CD14-positive monocyte (primary cell): ENCODE data around the gene CAPN8. TPM values are rescaled to one million over a fixed set of nuclear protein-coding genes. Genes with fewer than 3 reads are reported as not detected.

ENCODE experiments used
- DNase-seq, 3 donors: peaks; one replicate each; pipeline ENCODE4 v3.0.0-alpha.2; 2011 to 2022
- H2AFZ ChIP-seq: 2 replicates; pipeline ENCODE4 v1.6.0; 2012; ENCODE audit warnings: mild to moderate bottlenecking, low read depth, low read length, inconsistent platforms; ENCODE audit not compliant: insufficient read depth, poor library complexity, severe bottlenecking
- H3K27ac ChIP-seq, 2 donors: 1 replicate in 1 of 2; 2 replicates in 1 of 2; pipeline ENCODE4 v1.5.1; 2012 to 2013; ENCODE audit warnings: low read length in 2 of 2, control low read depth in 1 of 2, inconsistent platforms in 1 of 2, low read depth in 1 of 2, mild to moderate bottlenecking in 1 of 2
- H3K27me3 ChIP-seq, 2 donors: one replicate each; pipeline versions ENCODE4 v1.6.0 to v1.6.1; 2011 to 2013; ENCODE audit warnings: low read length in 2 of 2; ENCODE audit not compliant: control insufficient read depth in 2 of 2, insufficient read depth in 2 of 2
- H3K36me3 ChIP-seq, 2 donors: replicated peaks in 1 of 2; 1 replicate in 1 of 2; 2 replicates in 1 of 2; pipeline versions ENCODE4 v1.5.1 to v1.6.1; 2012 to 2013; ENCODE audit warnings: low read length in 2 of 2, control low read depth in 1 of 2, inconsistent platforms in 1 of 2, mild to moderate bottlenecking in 1 of 2; ENCODE audit not compliant: insufficient read depth in 2 of 2, control insufficient read depth in 1 of 2
- H3K4me1 ChIP-seq, 2 donors: 1 replicate in 1 of 2; 2 replicates in 1 of 2; pipeline versions ENCODE4 v1.5.1 to v1.6.1; 2012 to 2013; ENCODE audit warnings: low read length in 2 of 2, control low read depth in 1 of 2, inconsistent platforms in 1 of 2, mild to moderate bottlenecking in 1 of 2, moderate library complexity in 1 of 2; ENCODE audit not compliant: insufficient read depth in 2 of 2, control insufficient read depth in 1 of 2
- H3K4me2 ChIP-seq: replicated peaks from 2 replicates; pipeline ENCODE3; 2012; ENCODE audit warnings: low read length, moderate library complexity, mild to moderate bottlenecking; ENCODE audit not compliant: poor library complexity, severe bottlenecking; ENCODE audit errors: extremely low read depth
- H3K4me3 ChIP-seq, 3 experiments: fragments of 200-600 bp in 1 of 3; sonication (generic) in 1 of 3; replicated peaks in 1 of 3; 1 replicate in 2 of 3; 2 replicates in 1 of 3; pipeline ENCODE4 v1.5.1; 2011 to 2013; ENCODE audit warnings: low read length in 3 of 3, mild to moderate bottlenecking in 3 of 3, control low read depth in 2 of 3, low read depth in 2 of 3, inconsistent platforms in 1 of 3, moderate library complexity in 1 of 3
- H3K79me2 ChIP-seq: 2 replicates; pipeline ENCODE4 v1.6.0; 2012; ENCODE audit warnings: mild to moderate bottlenecking, control low read depth, inconsistent platforms, low read length, moderate library complexity; ENCODE audit not compliant: insufficient read depth
- H3K9ac ChIP-seq: 2 replicates; pipeline ENCODE4 v1.6.0; 2017; ENCODE audit warnings: low read length, mild to moderate bottlenecking; ENCODE audit not compliant: insufficient read depth, poor library complexity, severe bottlenecking
- H3K9me3 ChIP-seq, 2 donors: replicated peaks in 1 of 2; 1 replicate in 1 of 2; 2 replicates in 1 of 2; pipeline versions ENCODE4 v1.5.1 to v1.6.1; 2012 to 2013; ENCODE audit warnings: low read length in 2 of 2, control low read depth in 1 of 2; ENCODE audit not compliant: control insufficient read depth in 1 of 2, insufficient read depth in 1 of 2
- H4K20me1 ChIP-seq: 2 replicates; pipeline ENCODE4 v1.6.0; 2012; ENCODE audit warnings: mild to moderate bottlenecking, low read length, control low read depth, moderate library complexity; ENCODE audit not compliant: insufficient read depth
- H3K27ac Mint-ChIP-seq, 7 donors: one replicate each; pipeline ENCODE4 v1.8.0; 2020; ENCODE audit warnings: mild to moderate bottlenecking in 7 of 7, mixed read lengths in 7 of 7, moderate library complexity in 6 of 7, inconsistent platforms in 2 of 7
- H3K27me3 Mint-ChIP-seq, 3 donors: one replicate each; pipeline ENCODE4 v1.8.0; 2021 to 2022; ENCODE audit warnings: low read depth in 3 of 3, mild to moderate bottlenecking in 3 of 3, mixed read lengths in 3 of 3, moderate library complexity in 3 of 3, inconsistent platforms in 1 of 3
- H3K36me3 Mint-ChIP-seq, 2 donors: one replicate each; pipeline ENCODE4 v1.8.0; 2020; ENCODE audit warnings: mixed read lengths in 2 of 2, inconsistent platforms in 1 of 2, mild to moderate bottlenecking in 1 of 2
- H3K4me1 Mint-ChIP-seq: one replicate; pipeline ENCODE4 v1.8.0; 2020; ENCODE audit warnings: mild to moderate bottlenecking, mixed read lengths
- H3K4me3 Mint-ChIP-seq, 2 donors: one replicate each; pipeline ENCODE4 v1.8.0; 2020; ENCODE audit warnings: mild to moderate bottlenecking in 2 of 2, mixed read lengths in 2 of 2, moderate library complexity in 1 of 2
- H3K9me3 Mint-ChIP-seq, 7 donors: one replicate each; pipeline ENCODE4 v1.8.0; 2020 to 2022; ENCODE audit warnings: mixed read lengths in 7 of 7, mild to moderate bottlenecking in 6 of 7, moderate library complexity in 6 of 7, inconsistent platforms in 2 of 7
- WGBS: methylation state at CpG from one replicate; pipeline ENCODE4 v1.1.5; 2013; ENCODE audit warnings: missing lambda C conversion rate; ENCODE audit not compliant: insufficient coverage; 5-methylcytosine and 5-hydroxymethylcytosine counted together
- intact Hi-C, 2 donors: fragments of 100-400 bp; cut with micrococcal nuclease; formaldehyde crosslinking; loops; one replicate each; pipeline versions ENCODE4 v1.15.0 to v1.15.1; 2023
- polyA plus RNA-seq, 3 donors: library from polyadenylated mRNA; depleted of rRNA in 1 of 3; unstranded in 2 of 3; stranded (reverse) in 1 of 3; fragments of 300-500 nt in 2 of 3; fragments of >200 nt in 1 of 3; fragmentation: Illumina TruSeq in 2 of 3; gene quantifications; 1 replicate in 2 of 3; 2 replicates in 1 of 3; pipeline ENCODE4 v1.2.3, GENCODE V29; 2012 to 2021
- TF ChIP-seq, protein P1 (sequence below): fragments of 200-600 bp; IDR thresholded peaks from one replicate; pipeline ENCODE4 v1.8.0; 2022; ENCODE audit warnings: antibody characterized with exemption, mild to moderate bottlenecking

Gene CAPN8
- polyA plus RNA-seq, 3 donors, result 0.40 TPM; not detected in 2

GRCh38 chr1:223639331-223639749, 26.2 kb downstream of the CAPN8 start:
- peak in 2 of 3 donors; percentile 3 to 6 for DNase-seq
- Histone ChIP-seq H4K20me1 (no peaks in the 10 kb centered on the region), H3K27me3 (no peaks in the 10 kb centered on the region), H3K9ac (no peak overlapping the region), H3K27ac (no peak overlapping the region), H3K4me2 (no peak overlapping the region), H2AFZ (no peak overlapping the region), H3K9me3 (peaks cover 15 to 18% of the 10 kb centered on the region in 2 donors), H3K79me2 (no peaks in the 10 kb centered on the region), H3K4me1 (no peaks in the 10 kb centered on the region), H3K4me3 (no peak overlapping the region), H3K36me3 (no peaks in the 10 kb centered on the region)
- intact Hi-C loops, result no loop called here
- no peak overlapping the region for H3K27ac Mint-ChIP-seq
- H3K36me3 Mint-ChIP-seq, result no peaks in the 10 kb centered on the region
- 13% methylated on average over 1 of the region's 2 CpGs for WGBS
- peaks cover 4 to 5% (median 5%) of the 10 kb centered on the region in 3 donors for H3K27me3 Mint-ChIP-seq
- no peak overlapping the region for H3K4me3 Mint-ChIP-seq
- TF ChIP-seq, protein P1, sequence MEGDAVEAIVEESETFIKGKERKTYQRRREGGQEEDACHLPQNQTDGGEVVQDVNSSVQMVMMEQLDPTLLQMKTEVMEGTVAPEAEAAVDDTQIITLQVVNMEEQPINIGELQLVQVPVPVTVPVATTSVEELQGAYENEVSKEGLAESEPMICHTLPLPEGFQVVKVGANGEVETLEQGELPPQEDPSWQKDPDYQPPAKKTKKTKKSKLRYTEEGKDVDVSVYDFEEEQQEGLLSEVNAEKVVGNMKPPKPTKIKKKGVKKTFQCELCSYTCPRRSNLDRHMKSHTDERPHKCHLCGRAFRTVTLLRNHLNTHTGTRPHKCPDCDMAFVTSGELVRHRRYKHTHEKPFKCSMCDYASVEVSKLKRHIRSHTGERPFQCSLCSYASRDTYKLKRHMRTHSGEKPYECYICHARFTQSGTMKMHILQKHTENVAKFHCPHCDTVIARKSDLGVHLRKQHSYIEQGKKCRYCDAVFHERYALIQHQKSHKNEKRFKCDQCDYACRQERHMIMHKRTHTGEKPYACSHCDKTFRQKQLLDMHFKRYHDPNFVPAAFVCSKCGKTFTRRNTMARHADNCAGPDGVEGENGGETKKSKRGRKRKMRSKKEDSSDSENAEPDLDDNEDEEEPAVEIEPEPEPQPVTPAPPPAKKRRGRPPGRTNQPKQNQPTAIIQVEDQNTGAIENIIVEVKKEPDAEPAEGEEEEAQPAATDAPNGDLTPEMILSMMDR, result no peak
- H3K9me3 Mint-ChIP-seq, result peaks cover 16 to 36% (median 25%) of the 10 kb centered on the region in 7 donors
- H3K4me1 Mint-ChIP-seq, result peaks cover 6% of the 10 kb centered on the region

- H3K4me1 Mint-ChIP-seq, result peaks cover 4% of the 10 kb centered on the region
- 95% methylated on average over 4 of the region's 4 CpGs for WGBS
- no peak overlapping the region for H2AFZ ChIP-seq
- no peak overlapping the region for H3K27ac ChIP-seq
- peaks cover 19 to 22% of the 10 kb centered on the region in 2 donors for H3K9me3 ChIP-seq
- peaks cover 20 to 34% (median 29%) of the 10 kb centered on the region in 7 donors for H3K9me3 Mint-ChIP-seq
- no peak for DNase-seq
- no peaks in the 10 kb centered on the region for H3K36me3 ChIP-seq
- TF ChIP-seq, protein P1, result no peak
- H3K36me3 Mint-ChIP-seq, result no peaks in the 10 kb centered on the region
- H3K4me1 ChIP-seq, result no peaks in the 10 kb centered on the region
- H3K4me2 ChIP-seq, result no peak overlapping the region
- H3K27ac Mint-ChIP-seq, result no peak overlapping the region
- no peak overlapping the region for H3K9ac ChIP-seq
- no peak overlapping the region for H3K4me3 Mint-ChIP-seq
- H4K20me1 ChIP-seq, result no peaks in the 10 kb centered on the region
- H3K27me3 Mint-ChIP-seq, result peaks cover 3 to 8% (median 5%) of the 10 kb centered on the region in 3 donors
- peaks cover 0 to 7% of the 10 kb centered on the region in 2 donors for H3K27me3 ChIP-seq
- H3K4me3 ChIP-seq, result no peak overlapping the region
- intact Hi-C loops, result no loop called here
- H3K79me2 ChIP-seq, result no peaks in the 10 kb centered on the region
These were observed 30.3 kb downstream of the CAPN8 start for GRCh38 chr1:223635236-223635635.
